ENCODE data around the gene CFAP54.

DNA sequence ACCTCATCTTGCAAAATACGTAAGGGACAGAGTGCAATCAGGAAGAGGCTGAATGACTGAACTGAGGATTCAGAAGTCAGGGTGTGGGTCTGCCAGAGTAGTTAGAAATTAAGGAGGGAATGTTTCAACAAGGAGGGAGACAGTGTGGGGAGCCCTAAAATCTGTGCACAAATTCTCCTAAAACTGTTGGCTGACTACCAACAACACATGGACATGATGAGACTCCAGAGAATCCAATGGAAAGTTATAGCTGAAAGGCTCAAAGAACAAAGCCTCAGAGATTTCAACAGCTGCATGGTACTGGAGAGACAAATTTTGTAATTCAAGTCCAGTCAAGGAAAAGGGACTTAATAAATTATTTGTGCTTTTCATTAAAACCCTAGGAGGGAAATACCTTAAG is 381.6 kb downstream of the CFAP54 start:
- TF ChIP-seq, protein P1, sequence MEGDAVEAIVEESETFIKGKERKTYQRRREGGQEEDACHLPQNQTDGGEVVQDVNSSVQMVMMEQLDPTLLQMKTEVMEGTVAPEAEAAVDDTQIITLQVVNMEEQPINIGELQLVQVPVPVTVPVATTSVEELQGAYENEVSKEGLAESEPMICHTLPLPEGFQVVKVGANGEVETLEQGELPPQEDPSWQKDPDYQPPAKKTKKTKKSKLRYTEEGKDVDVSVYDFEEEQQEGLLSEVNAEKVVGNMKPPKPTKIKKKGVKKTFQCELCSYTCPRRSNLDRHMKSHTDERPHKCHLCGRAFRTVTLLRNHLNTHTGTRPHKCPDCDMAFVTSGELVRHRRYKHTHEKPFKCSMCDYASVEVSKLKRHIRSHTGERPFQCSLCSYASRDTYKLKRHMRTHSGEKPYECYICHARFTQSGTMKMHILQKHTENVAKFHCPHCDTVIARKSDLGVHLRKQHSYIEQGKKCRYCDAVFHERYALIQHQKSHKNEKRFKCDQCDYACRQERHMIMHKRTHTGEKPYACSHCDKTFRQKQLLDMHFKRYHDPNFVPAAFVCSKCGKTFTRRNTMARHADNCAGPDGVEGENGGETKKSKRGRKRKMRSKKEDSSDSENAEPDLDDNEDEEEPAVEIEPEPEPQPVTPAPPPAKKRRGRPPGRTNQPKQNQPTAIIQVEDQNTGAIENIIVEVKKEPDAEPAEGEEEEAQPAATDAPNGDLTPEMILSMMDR (conservative IDR thresholded peaks at IDR 0.05; ENCODE audit: low read depth, low read length), result no peak
- no peak for TF ChIP-seq EZH2 (IDR thresholded peaks at IDR 0.05; ENCODE audit: borderline replicate concordance, low read depth, low read length, poor library complexity, severe bottlenecking)

All from A673 (cell line).